NCI-H1048 (cell line): ENCODE measurements around the gene PDE1A.

Experiments
- DNase-seq: peaks from one replicate; lab custom pipeline; 2025; lab: John Stamatoyannopoulos, UW

The PDE1A gene

GRCh38 chr2:182128821-182129707 lies 297.8 kb downstream of the PDE1A start:
- no peak for DNase-seq

- no peak for DNase-seq
Measured at GRCh38 chr2:182117196-182117595, 309.6 kb downstream of the PDE1A start.

GRCh38 chr2:182116774-182117173 lies 310.1 kb downstream of the PDE1A start:
- DNase-seq = no peak

GRCh38 chr2:182115258-182115657 lies 311.6 kb downstream of the PDE1A start:
- DNase-seq = no peak

GRCh38 chr2:182113334-182113733 lies 313.5 kb downstream of the PDE1A start:
- DNase-seq = no peak

- DNase-seq = no peak
Measured at GRCh38 chr2:182110347-182110746, 316.5 kb downstream of the PDE1A start.

GRCh38 chr2:182103526-182103925 lies 323.3 kb downstream of the PDE1A start:
- no peak for DNase-seq

- DNase-seq = no peak
Measured at GRCh38 chr2:182101263-182101662, 325.6 kb downstream of the PDE1A start.

- DNase-seq = no peak
Measured at GRCh38 chr2:182098648-182099047, 328.2 kb downstream of the PDE1A start.

GRCh38 chr2:182097571-182098164 lies 329.2 kb downstream of the PDE1A start:
- DNase-seq = no peak

GRCh38 chr2:182090486-182090885 lies 336.4 kb downstream of the PDE1A start:
- no peak for DNase-seq
